Heart left ventricle (tissue), 13 donors: Measurements from ENCODE around the gene GIPC1.

ENCODE experiments used
- CTCF ChIP-seq, 12 donors: fragments of 200-600 bp; sonication (generic) in 4 of 12; IDR thresholded peaks; one replicate each; pipeline versions ENCODE4 v1.5.0 to v1.8.0; 2018 to 2022; ENCODE audit warnings: antibody characterized with exemption in 12 of 12, mild to moderate bottlenecking in 5 of 12
- POLR2A ChIP-seq, 2 donors: fragments of 450-650 bp; IDR thresholded peaks; one replicate each; pipeline ENCODE4 v1.6.1; 2017; ENCODE audit warnings: antibody characterized with exemption in 2 of 2, mild to moderate bottlenecking in 2 of 2, moderate library complexity in 2 of 2
- donor health status: ischemic (EF 13 %, LVEDD 7.1; RV severe dilation, severe dysfunction).
- donor health status: DM: no; HTN: yes; CAD: no.
- donor health status: DM: no; HTN: no; CAD: no.
- donor health status: ischemic (EF 25% LVEDD 6.9; RV normal size, moderate dysfunction).
- donor health status: ischemic (EF 25% LVEDD 5.7; RV mildly dilated, moderate dysfunction).
- donor health status: ischemic (EF 35%, LVEDD 5.7; RV mildly dilated, moderate dysfunction).
- donor health status: nonischemic (EF 11% LVEDD 7.7; RV severe dilation, severe dysfunction).
- donor health status: DM: yes; HTN: yes; CAD: no.
- donor health status: PGD.
- donor health status: ischemic (EF 29% LVEDD 5.4; RV normal size, mild dysfunction).
- donor health status: nonischemic (EF 23%, LVEDD 6.1; RV moderate dilation, normal function).

GRCh38 chr19:14495672-14496028 lies 277 bp downstream of the GIPC1 start:
- TF ChIP-seq CTCF (IDR thresholded peaks at IDR 0.05) (no peak), POLR2A (IDR thresholded peaks at IDR 0.05) (no peak)
